Activated CD4-positive, alpha-beta memory T cell treated with anti-CD3 and anti-CD28 coated beads for 36 hours (primary cell): Measurements from ENCODE around the gene ERBB4. TPM values are rescaled to one million over a fixed set of nuclear protein-coding genes. Genes with fewer than 3 reads are reported as not detected.
A peak's percentile ranks its signal among the peaks of the same experiment; 100 is the strongest.
"Not testable (repeated sequence)": the region's sequence is repeated elsewhere in the genome, so short reads cannot be mapped to it uniquely, and the experiment has no call there.

Source experiments
- CTCF ChIA-PET: fragments of 350-600 bp; sonication (Branson Sonifier 250); formaldehyde crosslinking; loops from one replicate; lab custom pipeline; 2021; ENCODE audit warnings: antibody characterized with exemption, inconsistent platforms; lab: Charles Lee
- POLR2A ChIA-PET: fragments of 350-600 bp; sonication (Branson Sonifier 250); formaldehyde crosslinking; loops from one replicate; lab custom pipeline; 2021; ENCODE audit warnings: antibody characterized with exemption; lab: Charles Lee
- DNase-seq: peaks from one replicate; pipeline ENCODE4 v3.0.0-alpha.2; 2020
- H3K27ac Mint-ChIP-seq: one replicate; pipeline ENCODE4 v1.8.0; 2021; ENCODE audit warnings: mixed read lengths
- H3K27me3 Mint-ChIP-seq: one replicate; pipeline ENCODE4 v1.8.0; 2021; ENCODE audit warnings: mixed read lengths
- H3K36me3 Mint-ChIP-seq: one replicate; pipeline ENCODE4 v1.8.0; 2021; ENCODE audit warnings: mixed read lengths
- H3K4me1 Mint-ChIP-seq: one replicate; pipeline ENCODE4 v1.8.0; 2021; ENCODE audit warnings: low read depth, mixed read lengths
- H3K4me3 Mint-ChIP-seq: one replicate; pipeline ENCODE4 v1.8.0; 2021; ENCODE audit warnings: mild to moderate bottlenecking, mixed read lengths
- H3K9me3 Mint-ChIP-seq: one replicate; pipeline ENCODE4 v1.8.0; 2021; ENCODE audit warnings: mixed read lengths
- intact Hi-C: fragments of 100-400 bp; cut with micrococcal nuclease; formaldehyde crosslinking; loops from one replicate; pipeline ENCODE4 v1.15.1; 2023
- total RNA-seq, 2 experiments: library from RNA; stranded (reverse); gene quantifications; one replicate each; pipeline ENCODE4 v1.2.3, GENCODE V29; 2021

ERBB4 gene
- total RNA-seq, 2 experiments from 2014 or later = not detected

GRCh38 chr2:211745295-211746097 lies 793.1 kb downstream of the ERBB4 start:
- H3K36me3 Mint-ChIP-seq = no peaks in the 10 kb centered on the region
- no peaks in the 10 kb centered on the region for H3K9me3 Mint-ChIP-seq
- intact Hi-C loops = no loop called here
- H3K27me3 Mint-ChIP-seq = no peaks in the 10 kb centered on the region
- DNase-seq = peak; percentile 36
- no peak overlapping the region for H3K4me3 Mint-ChIP-seq
- ChIA-PET CTCF (interaction anchor here (0.5 to 2.2 kb wide), 5 partner anchors 11 to 1427 kb away, joined by 3 to 23 read pairs (median 3); no protein-coding TSS in a partner anchor), POLR2A (no interaction called here)
- no peak overlapping the region for H3K27ac Mint-ChIP-seq
- no peaks in the 10 kb centered on the region for H3K4me1 Mint-ChIP-seq

- H3K27me3 Mint-ChIP-seq = no peaks in the 10 kb centered on the region
- no peaks in the 10 kb centered on the region for H3K36me3 Mint-ChIP-seq
- H3K4me3 Mint-ChIP-seq = no peak overlapping the region
- ChIA-PET POLR2A (no interaction called here), CTCF (interaction anchor here (0.5 to 2.2 kb wide), 4 partner anchors 17 to 1428 kb away, joined by 3 to 23 read pairs (median 4); no protein-coding TSS in a partner anchor)
- no peak for DNase-seq
- H3K9me3 Mint-ChIP-seq = no peaks in the 10 kb centered on the region
- no peak overlapping the region for H3K27ac Mint-ChIP-seq
- no peaks in the 10 kb centered on the region for H3K4me1 Mint-ChIP-seq
- intact Hi-C loops = no loop called here
Measured at GRCh38 chr2:211744379-211744778, 794.2 kb downstream of the ERBB4 start.

- H3K36me3 Mint-ChIP-seq = no peaks in the 10 kb centered on the region
- no peaks in the 10 kb centered on the region for H3K4me1 Mint-ChIP-seq
- no peaks in the 10 kb centered on the region for H3K27me3 Mint-ChIP-seq
- POLR2A ChIA-PET = no interaction called here
- intact Hi-C loops = no loop called here
- no peak for DNase-seq
- CTCF ChIA-PET = no interaction called here
- no peaks in the 10 kb centered on the region for H3K9me3 Mint-ChIP-seq
- H3K27ac Mint-ChIP-seq = no peak overlapping the region
- no peak overlapping the region for H3K4me3 Mint-ChIP-seq
Measured at GRCh38 chr2:211741966-211742365, 796.6 kb downstream of the ERBB4 start.

- H3K36me3 Mint-ChIP-seq = no peaks in the 10 kb centered on the region
- no peaks in the 10 kb centered on the region for H3K9me3 Mint-ChIP-seq
- H3K27ac Mint-ChIP-seq = no peak overlapping the region
- no peak for DNase-seq
- ChIA-PET POLR2A (no interaction called here), CTCF (no interaction called here)
- no peak overlapping the region for H3K4me3 Mint-ChIP-seq
- intact Hi-C loops = no loop called here
- H3K4me1 Mint-ChIP-seq = no peaks in the 10 kb centered on the region
- no peaks in the 10 kb centered on the region for H3K27me3 Mint-ChIP-seq
Measured at GRCh38 chr2:211737282-211737681, 801.3 kb downstream of the ERBB4 start.

- Mint-ChIP-seq H3K27me3 (no peaks in the 10 kb centered on the region), H3K36me3 (no peaks in the 10 kb centered on the region), H3K27ac (no peak overlapping the region), H3K9me3 (no peaks in the 10 kb centered on the region), H3K4me1 (no peaks in the 10 kb centered on the region), H3K4me3 (no peak overlapping the region)
- ChIA-PET CTCF (no interaction called here), POLR2A (no interaction called here)
- intact Hi-C loops = no loop called here
- DNase-seq = no peak
Measured at GRCh38 chr2:211730215-211730614, 808.4 kb downstream of the ERBB4 start.

- Mint-ChIP-seq H3K4me3 (no peak overlapping the region), H3K36me3 (no peaks in the 10 kb centered on the region), H3K27me3 (no peaks in the 10 kb centered on the region), H3K27ac (no peak overlapping the region), H3K4me1 (no peaks in the 10 kb centered on the region), H3K9me3 (no peaks in the 10 kb centered on the region)
- intact Hi-C loops = no loop called here
- POLR2A ChIA-PET = no interaction called here
- no peak for DNase-seq
- CTCF ChIA-PET = no interaction called here
Measured at GRCh38 chr2:211729433-211729832, 809.2 kb downstream of the ERBB4 start.

- no peak for DNase-seq
- H3K4me3 Mint-ChIP-seq = no peak overlapping the region
- no peaks in the 10 kb centered on the region for H3K27me3 Mint-ChIP-seq
- H3K36me3 Mint-ChIP-seq = no peaks in the 10 kb centered on the region
- intact Hi-C loops = no loop called here
- no peaks in the 10 kb centered on the region for H3K4me1 Mint-ChIP-seq
- peaks cover 4% of the 10 kb centered on the region for H3K9me3 Mint-ChIP-seq
- H3K27ac Mint-ChIP-seq = no peak overlapping the region
- POLR2A ChIA-PET = no interaction called here
- CTCF ChIA-PET = no interaction called here
Measured at GRCh38 chr2:211724933-211725332, 813.7 kb downstream of the ERBB4 start.

- intact Hi-C loops = no loop called here
- no peak overlapping the region for H3K4me3 Mint-ChIP-seq
- ChIA-PET POLR2A (no interaction called here), CTCF (no interaction called here)
- no peak for DNase-seq
- H3K9me3 Mint-ChIP-seq = peaks cover 4% of the 10 kb centered on the region
- no peaks in the 10 kb centered on the region for H3K4me1 Mint-ChIP-seq
- no peaks in the 10 kb centered on the region for H3K27me3 Mint-ChIP-seq
- H3K36me3 Mint-ChIP-seq = no peaks in the 10 kb centered on the region
- no peak overlapping the region for H3K27ac Mint-ChIP-seq
Measured at GRCh38 chr2:211723398-211723797, 815.2 kb downstream of the ERBB4 start.

- intact Hi-C loops = no loop called here
- ChIA-PET POLR2A (no interaction called here), CTCF (no interaction called here)
- DNase-seq = no peak
- Mint-ChIP-seq H3K4me3 (no peak overlapping the region), H3K4me1 (no peaks in the 10 kb centered on the region), H3K9me3 (peaks cover 4% of the 10 kb centered on the region), H3K36me3 (no peaks in the 10 kb centered on the region), H3K27ac (no peak overlapping the region), H3K27me3 (no peaks in the 10 kb centered on the region)
Measured at GRCh38 chr2:211722928-211723327, 815.7 kb downstream of the ERBB4 start.

GRCh38 chr2:211721874-211722273 lies 816.7 kb downstream of the ERBB4 start:
- H3K4me1 Mint-ChIP-seq, CTCF ChIA-PET, H3K4me3 Mint-ChIP-seq, H3K36me3 Mint-ChIP-seq, POLR2A ChIA-PET, H3K9me3 Mint-ChIP-seq, H3K27me3 Mint-ChIP-seq, H3K27ac Mint-ChIP-seq, DNase-seq, intact Hi-C loops: not testable (repeated sequence)

GRCh38 chr2:211709389-211709788 lies 829.2 kb downstream of the ERBB4 start:
- Mint-ChIP-seq H3K9me3 (no peaks in the 10 kb centered on the region), H3K36me3 (no peaks in the 10 kb centered on the region), H3K27me3 (no peaks in the 10 kb centered on the region), H3K4me3 (no peak overlapping the region), H3K27ac (no peak overlapping the region), H3K4me1 (no peaks in the 10 kb centered on the region)
- ChIA-PET CTCF (no interaction called here), POLR2A (no interaction called here)
- intact Hi-C loops = no loop called here
- no peak for DNase-seq

- no peaks in the 10 kb centered on the region for H3K27me3 Mint-ChIP-seq
- H3K9me3 Mint-ChIP-seq = peaks cover 6% of the 10 kb centered on the region
- intact Hi-C loops = no loop called here
- H3K36me3 Mint-ChIP-seq = no peaks in the 10 kb centered on the region
- ChIA-PET POLR2A (no interaction called here), CTCF (no interaction called here)
- no peak for DNase-seq
- no peaks in the 10 kb centered on the region for H3K4me1 Mint-ChIP-seq
- no peak overlapping the region for H3K4me3 Mint-ChIP-seq
- H3K27ac Mint-ChIP-seq = no peak overlapping the region
Measured at GRCh38 chr2:211692689-211693088, 845.9 kb downstream of the ERBB4 start.

GRCh38 chr2:211690736-211691135 lies 847.9 kb downstream of the ERBB4 start:
- intact Hi-C loops = no loop called here
- ChIA-PET POLR2A (no interaction called here), CTCF (no interaction called here)
- Mint-ChIP-seq H3K9me3 (peaks cover 11% of the 10 kb centered on the region), H3K4me1 (no peaks in the 10 kb centered on the region), H3K4me3 (no peak overlapping the region), H3K27ac (no peak overlapping the region), H3K36me3 (no peaks in the 10 kb centered on the region), H3K27me3 (no peaks in the 10 kb centered on the region)
- no peak for DNase-seq
